OCI-LY3 (cell line): Measurements from ENCODE around the gene LRGUK.
"Not testable (repeated sequence)": the region's sequence is repeated elsewhere in the genome, so short reads cannot be mapped to it uniquely, and the experiment has no call there.

Experiments used
- H2AFZ ChIP-seq: fragments of 200-600, 300-600 bp; shearing (Covaris generic); 2 replicates; pipeline ENCODE4 v1.6.0; 2014; ENCODE audit warnings: antibody characterized with exemption, low read depth, low read length
- H3K27ac ChIP-seq: fragments of 200-600, 300-600 bp; sonication (generic); 2 replicates; pipeline ENCODE4 v1.5.1; 2014; ENCODE audit warnings: mild to moderate bottlenecking, low read length, moderate library complexity, mixed read lengths
- H3K27me3 ChIP-seq: fragments of 200-600, 300-600 bp; sonication (generic); 2 replicates; pipeline ENCODE4 v1.6.1; 2014; ENCODE audit warnings: low read depth, low read length, mixed read lengths
- H3K36me3 ChIP-seq: fragments of 200-600, 300-600 bp; sonication (generic); replicated peaks from 2 replicates; pipeline ENCODE3; 2014; ENCODE audit warnings: low read depth, low read length, mixed read lengths
- H3K4me1 ChIP-seq: fragments of 300-600, 200-600 bp; sonication (generic); 2 replicates; pipeline ENCODE4 v1.6.1; 2014; ENCODE audit warnings: low read length, mixed read lengths
- H3K4me2 ChIP-seq: fragments of 200-600, 300-600 bp; sonication (generic); 2 replicates; pipeline ENCODE4 v1.6.1; 2014; ENCODE audit warnings: low read length, mixed read lengths
- H3K4me3 ChIP-seq: fragments of 300-600, 200-600 bp; sonication (generic); 2 replicates; pipeline ENCODE4 v1.5.1; 2014; ENCODE audit warnings: antibody characterized with exemption, mild to moderate bottlenecking, low read length, moderate library complexity
- H3K79me2 ChIP-seq: fragments of 300-600, 200-600 bp; shearing (Covaris generic); 2 replicates; pipeline ENCODE4 v1.6.1; 2014; ENCODE audit warnings: mild to moderate bottlenecking, low read length, mixed read lengths
- H3K9ac ChIP-seq: fragments of 300-600, 200-600 bp; shearing (Covaris generic); 2 replicates; pipeline ENCODE4 v1.6.0; 2014; ENCODE audit warnings: mild to moderate bottlenecking, low read length, moderate library complexity
- H3K9me3 ChIP-seq: fragments of 200-600, 300-600 bp; shearing (Covaris generic); 2 replicates; pipeline ENCODE4 v1.6.1; 2014; ENCODE audit warnings: low read length, mixed read lengths; ENCODE audit not compliant: insufficient read depth
- H4K20me1 ChIP-seq: fragments of 200-600, 300-600 bp; sonication (generic); 2 replicates; pipeline ENCODE4 v1.6.1; 2016; ENCODE audit warnings: low read length, mixed read lengths; ENCODE audit not compliant: insufficient read depth
- EZH2phosphoT487 ChIP-seq: fragments of 200-600 bp; shearing (Covaris generic); IDR thresholded peaks from 2 replicates; pipeline ENCODE4 v1.6.1; 2018; ENCODE audit warnings: antibody characterized with exemption, mixed run types, low read depth
- TF ChIP-seq, protein P1 (sequence below): fragments of 200-600, 300-600 bp; sonication (generic); IDR thresholded peaks from 2 replicates; pipeline ENCODE4 v1.5.1; 2014; ENCODE audit warnings: antibody characterized with exemption, low read length, low read depth

LRGUK gene, protein sequence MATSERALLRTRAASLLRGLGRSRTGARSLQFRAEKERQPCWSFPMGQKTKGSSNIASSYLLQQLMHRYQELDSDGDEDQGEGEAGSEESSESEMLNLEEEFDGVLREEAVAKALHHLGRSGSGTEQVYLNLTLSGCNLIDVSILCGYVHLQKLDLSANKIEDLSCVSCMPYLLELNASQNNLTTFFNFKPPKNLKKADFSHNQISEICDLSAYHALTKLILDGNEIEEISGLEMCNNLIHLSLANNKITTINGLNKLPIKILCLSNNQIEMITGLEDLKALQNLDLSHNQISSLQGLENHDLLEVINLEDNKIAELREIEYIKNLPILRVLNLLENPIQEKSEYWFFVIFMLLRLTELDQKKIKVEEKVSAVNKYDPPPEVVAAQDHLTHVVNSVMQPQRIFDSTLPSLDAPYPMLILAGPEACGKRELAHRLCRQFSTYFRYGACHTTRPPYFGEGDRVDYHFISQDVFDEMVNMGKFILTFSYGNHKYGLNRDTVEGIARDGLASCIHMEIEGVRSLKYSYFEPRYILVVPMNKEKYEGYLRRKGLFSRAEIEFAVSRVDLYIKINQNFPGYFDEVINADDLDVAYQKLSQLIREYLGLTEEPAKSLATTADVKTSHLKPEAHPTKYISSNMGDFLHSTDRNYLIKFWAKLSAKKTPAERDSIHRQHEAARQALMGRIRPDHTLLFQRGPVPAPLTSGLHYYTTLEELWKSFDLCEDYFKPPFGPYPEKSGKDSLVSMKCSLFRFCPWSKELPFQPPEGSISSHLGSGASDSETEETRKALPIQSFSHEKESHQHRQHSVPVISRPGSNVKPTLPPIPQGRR

DNA sequence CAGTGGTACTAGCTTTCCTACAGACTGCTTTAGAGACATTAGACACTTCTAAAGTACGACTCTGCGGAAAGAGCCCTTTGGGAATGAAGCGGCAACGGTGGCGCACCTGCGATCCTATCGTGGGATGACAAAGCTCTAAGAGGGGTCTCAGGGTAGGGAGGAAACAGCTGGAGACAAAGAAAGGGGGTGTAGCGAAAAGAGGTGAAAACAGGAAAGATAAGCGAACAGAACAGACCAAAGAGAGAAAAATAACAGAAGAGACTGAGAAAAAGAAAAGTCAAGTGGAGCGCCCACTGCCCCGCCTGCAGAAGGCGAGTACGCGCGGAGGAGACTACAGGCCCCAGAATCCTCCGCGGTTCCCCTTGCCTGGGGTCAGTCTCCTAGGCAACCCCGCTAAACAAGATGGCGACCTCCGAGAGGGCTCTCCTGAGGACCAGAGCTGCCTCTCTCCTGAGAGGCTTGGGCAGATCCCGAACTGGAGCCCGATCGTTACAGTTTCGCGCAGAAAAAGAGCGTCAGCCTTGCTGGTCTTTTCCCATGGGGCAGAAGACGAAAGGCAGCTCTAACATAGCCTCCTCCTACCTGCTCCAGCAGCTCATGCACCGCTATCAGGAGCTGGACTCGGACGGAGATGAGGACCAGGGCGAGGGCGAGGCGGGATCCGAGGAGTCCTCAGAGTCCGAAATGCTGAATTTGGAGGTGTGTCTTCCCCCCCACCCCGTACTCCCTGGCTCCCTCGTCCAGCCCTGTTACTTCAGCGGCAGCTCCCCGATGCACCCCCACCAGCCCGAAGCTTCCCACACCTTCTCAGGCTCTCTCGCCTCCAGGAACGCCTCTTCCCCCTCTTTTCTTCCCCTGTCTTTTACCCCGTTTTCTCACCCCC, at the start of gene LRGUK:
LRGUK (plus strand) TSS at position 375 of the 883 bp plus-strand sequence; CDS start at position 403, 28 bp downstream.
- no peaks in the 10 kb centered on the region for H3K36me3 ChIP-seq
- peak within 1 kb of the TSS; percentile 32 for H3K9ac ChIP-seq
- H3K4me1 ChIP-seq: peaks cover 12% of the 10 kb centered on the region
- TF ChIP-seq, protein P1, sequence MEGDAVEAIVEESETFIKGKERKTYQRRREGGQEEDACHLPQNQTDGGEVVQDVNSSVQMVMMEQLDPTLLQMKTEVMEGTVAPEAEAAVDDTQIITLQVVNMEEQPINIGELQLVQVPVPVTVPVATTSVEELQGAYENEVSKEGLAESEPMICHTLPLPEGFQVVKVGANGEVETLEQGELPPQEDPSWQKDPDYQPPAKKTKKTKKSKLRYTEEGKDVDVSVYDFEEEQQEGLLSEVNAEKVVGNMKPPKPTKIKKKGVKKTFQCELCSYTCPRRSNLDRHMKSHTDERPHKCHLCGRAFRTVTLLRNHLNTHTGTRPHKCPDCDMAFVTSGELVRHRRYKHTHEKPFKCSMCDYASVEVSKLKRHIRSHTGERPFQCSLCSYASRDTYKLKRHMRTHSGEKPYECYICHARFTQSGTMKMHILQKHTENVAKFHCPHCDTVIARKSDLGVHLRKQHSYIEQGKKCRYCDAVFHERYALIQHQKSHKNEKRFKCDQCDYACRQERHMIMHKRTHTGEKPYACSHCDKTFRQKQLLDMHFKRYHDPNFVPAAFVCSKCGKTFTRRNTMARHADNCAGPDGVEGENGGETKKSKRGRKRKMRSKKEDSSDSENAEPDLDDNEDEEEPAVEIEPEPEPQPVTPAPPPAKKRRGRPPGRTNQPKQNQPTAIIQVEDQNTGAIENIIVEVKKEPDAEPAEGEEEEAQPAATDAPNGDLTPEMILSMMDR: no peak
- H2AFZ ChIP-seq: peak within 1 kb of the TSS; percentile 100
- H3K4me3 ChIP-seq: peak within 1 kb of the TSS; percentile 78
- H3K27ac ChIP-seq: no peak within 1 kb of the TSS
- H3K9me3 ChIP-seq: no peaks in the 10 kb centered on the region
- peak within 1 kb of the TSS; percentile 97 for H3K4me2 ChIP-seq
- peaks cover 13% of the 10 kb centered on the region; the same call in 1 of the 2 replicates for H3K27me3 ChIP-seq
- no peaks in the 10 kb centered on the region for H3K79me2 ChIP-seq
- no peaks in the 10 kb centered on the region for H4K20me1 ChIP-seq

DNA sequence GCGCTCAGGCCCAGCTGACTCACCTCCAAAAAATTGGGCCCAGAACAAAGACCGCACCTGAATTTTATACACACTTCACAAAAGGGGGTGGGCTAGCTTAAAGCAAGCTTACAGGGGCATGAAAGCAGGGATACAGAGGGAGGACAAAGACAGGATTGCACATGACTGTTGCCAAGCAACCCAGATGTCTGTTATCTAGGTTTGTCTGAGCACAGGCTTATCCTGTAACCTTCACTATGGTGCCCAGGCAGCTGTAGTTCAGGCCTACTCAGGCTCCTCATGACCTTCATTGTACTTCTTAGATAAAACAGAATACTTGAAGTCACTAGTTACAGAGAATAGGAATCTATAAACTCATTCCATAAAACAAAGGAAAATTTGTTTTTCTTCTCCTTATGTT, 49.6 kb upstream of the LRGUK start:
- not testable (repeated sequence) for H3K4me3 ChIP-seq, H3K79me2 ChIP-seq, H3K27me3 ChIP-seq, H2AFZ ChIP-seq, H3K4me2 ChIP-seq, H3K36me3 ChIP-seq, H4K20me1 ChIP-seq, H3K4me1 ChIP-seq, H3K27ac ChIP-seq, H3K9ac ChIP-seq, H3K9me3 ChIP-seq

DNA sequence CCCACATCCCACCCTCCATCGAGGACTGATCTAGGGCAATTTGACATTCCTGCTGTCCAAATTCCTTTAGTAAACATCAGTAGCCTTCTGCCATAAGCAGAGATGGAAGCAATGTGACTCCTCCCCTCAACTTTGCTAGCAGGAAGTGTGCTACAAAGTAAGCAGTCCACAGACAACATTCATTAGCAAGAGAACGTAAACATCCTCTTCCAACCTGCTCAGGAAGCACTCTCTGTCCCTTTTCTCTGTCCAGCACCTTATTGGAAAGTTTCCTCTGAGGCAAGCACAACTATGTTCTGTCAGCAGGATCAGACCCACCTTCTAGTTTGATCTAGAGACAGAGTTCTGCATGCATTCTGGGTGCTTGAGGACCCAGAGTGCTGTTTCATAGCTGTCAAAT, 48.1 kb upstream of the LRGUK start:
- Histone ChIP-seq H3K4me1 (no peaks in the 10 kb centered on the region), H3K9me3 (peaks cover 4% of the 10 kb centered on the region; the same call in 1 of the 2 replicates), H3K36me3 (peaks cover 4% of the 10 kb centered on the region), H4K20me1 (no peaks in the 10 kb centered on the region), H3K4me2 (no peak overlapping the region), H3K4me3 (no peak overlapping the region), H3K27me3 (no peaks in the 10 kb centered on the region), H2AFZ (no peak overlapping the region), H3K9ac (no peak overlapping the region), H3K27ac (no peak overlapping the region), H3K79me2 (no peaks in the 10 kb centered on the region)
- TF ChIP-seq, protein P1: no peak
- no peak for TF ChIP-seq EZH2phosphoT487

DNA sequence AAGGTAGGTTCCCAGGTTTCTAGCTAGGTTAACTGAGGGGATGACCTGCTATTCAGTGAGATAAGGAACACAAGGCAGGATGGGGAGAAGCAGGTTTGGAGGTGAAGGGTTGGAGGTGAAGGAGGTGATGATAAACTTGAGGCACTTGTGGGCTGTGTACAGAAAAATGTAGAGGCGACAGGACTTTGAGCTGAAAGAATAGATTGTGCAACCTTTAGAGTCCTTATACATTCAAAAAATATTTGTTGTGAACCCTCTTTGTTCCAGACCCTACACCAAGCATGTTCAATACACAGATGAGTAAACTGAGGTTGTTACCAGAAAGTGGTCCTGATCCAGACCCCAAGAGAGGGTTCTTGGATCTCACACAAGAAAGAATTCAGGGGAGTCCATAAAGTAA, 45.4 kb upstream of the LRGUK start:
- no peaks in the 10 kb centered on the region for H3K79me2 ChIP-seq
- no peak overlapping the region for H2AFZ ChIP-seq
- 0 out of 2 replicates have a peak, but pooled peaks cover 7% of the 10 kb centered on the region for H3K9me3 ChIP-seq
- H3K4me1 ChIP-seq: peaks cover 10% of the 10 kb centered on the region
- no peaks in the 10 kb centered on the region for H3K27me3 ChIP-seq
- peaks cover 5% of the 10 kb centered on the region for H3K36me3 ChIP-seq
- H4K20me1 ChIP-seq: no peaks in the 10 kb centered on the region
- no peak for TF ChIP-seq EZH2phosphoT487
- TF ChIP-seq, protein P1: no peak
- no peak overlapping the region for H3K27ac ChIP-seq
- H3K4me3 ChIP-seq: no peak overlapping the region
- no peak overlapping the region for H3K4me2 ChIP-seq
- H3K9ac ChIP-seq: no peak overlapping the region
